GM21619 (cell line): ENCODE results near the gene NXPH2.
A peak's percentile ranks its signal among the peaks of the same experiment; 100 is the strongest.

ENCODE experiments used
- ATAC-seq: cut with Tn5 transposase; IDR thresholded peaks from one replicate; pipeline ENCODE4 v1.9.1; 2021; ENCODE audit not compliant: unreplicated experiment

NXPH2 gene

GRCh38 chr2:138779781-138780445 lies at the start of gene NXPH2:
Gene NXPH2 (minus strand): TSS chr2:138780390. CDS start chr2:138780241, 149 bp downstream.
- no peak for ATAC-seq

GRCh38 chr2:138829326-138829919 lies 49.2 kb upstream of the NXPH2 start:
- ATAC-seq = peak; percentile 44

GRCh38 chr2:138827426-138828054 lies 47.4 kb upstream of the NXPH2 start:
- ATAC-seq = peak; percentile 72

- no peak for ATAC-seq
Measured at GRCh38 chr2:138823666-138824065, 43.5 kb upstream of the NXPH2 start.

GRCh38 chr2:138819964-138820363 lies 39.8 kb upstream of the NXPH2 start:
- ATAC-seq = no peak

GRCh38 chr2:138818556-138818955 lies 38.4 kb upstream of the NXPH2 start:
- no peak for ATAC-seq

GRCh38 chr2:138814123-138814898 lies 34.1 kb upstream of the NXPH2 start:
- no peak for ATAC-seq

- no peak for ATAC-seq
Measured at GRCh38 chr2:138811431-138811830, 31.2 kb upstream of the NXPH2 start.

GRCh38 chr2:138794724-138795123 lies 14.5 kb upstream of the NXPH2 start:
- no peak for ATAC-seq

- ATAC-seq = no peak
Measured at GRCh38 chr2:138787053-138787666, 7.0 kb upstream of the NXPH2 start.

GRCh38 chr2:138782383-138782782 lies 2.2 kb upstream of the NXPH2 start:
- no peak for ATAC-seq

GRCh38 chr2:138780908-138781307 lies 718 bp upstream of the NXPH2 start:
- no peak for ATAC-seq

- no peak for ATAC-seq
Measured at GRCh38 chr2:138780446-138780880, 273 bp upstream of the NXPH2 start.

GRCh38 chr2:138779406-138779780 lies 797 bp downstream of the NXPH2 start:
- ATAC-seq = no peak

GRCh38 chr2:138777996-138778395 lies 2.2 kb downstream of the NXPH2 start:
- ATAC-seq = no peak

GRCh38 chr2:138775736-138776135 lies 4.5 kb downstream of the NXPH2 start:
- ATAC-seq = no peak

GRCh38 chr2:138771534-138771933 lies 8.7 kb downstream of the NXPH2 start:
- no peak for ATAC-seq

GRCh38 chr2:138767101-138767500 lies 13.1 kb downstream of the NXPH2 start:
- ATAC-seq = no peak

GRCh38 chr2:138766464-138766863 lies 13.7 kb downstream of the NXPH2 start:
- no peak for ATAC-seq

- no peak for ATAC-seq
Measured at GRCh38 chr2:138763971-138764370, 16.2 kb downstream of the NXPH2 start.

GRCh38 chr2:138762533-138762932 lies 17.7 kb downstream of the NXPH2 start:
- ATAC-seq = no peak
